HG02610 (cell line): ENCODE data around the gene CCT5.

ENCODE experiments used
- ATAC-seq: cut with Tn5 transposase; IDR thresholded peaks from one replicate; pipeline ENCODE4 v1.9.1; 2021; ENCODE audit warnings: mild to moderate bottlenecking, moderate library complexity; ENCODE audit not compliant: unreplicated experiment

CCT5 gene

GRCh38 chr5:10249948-10250805 is at the start of gene CCT5:
Gene CCT5 (plus strand): TSS chr5:10250280. CDS start chr5:10250341, 61 bp downstream.
- ATAC-seq: peak; percentile 79

DNA sequence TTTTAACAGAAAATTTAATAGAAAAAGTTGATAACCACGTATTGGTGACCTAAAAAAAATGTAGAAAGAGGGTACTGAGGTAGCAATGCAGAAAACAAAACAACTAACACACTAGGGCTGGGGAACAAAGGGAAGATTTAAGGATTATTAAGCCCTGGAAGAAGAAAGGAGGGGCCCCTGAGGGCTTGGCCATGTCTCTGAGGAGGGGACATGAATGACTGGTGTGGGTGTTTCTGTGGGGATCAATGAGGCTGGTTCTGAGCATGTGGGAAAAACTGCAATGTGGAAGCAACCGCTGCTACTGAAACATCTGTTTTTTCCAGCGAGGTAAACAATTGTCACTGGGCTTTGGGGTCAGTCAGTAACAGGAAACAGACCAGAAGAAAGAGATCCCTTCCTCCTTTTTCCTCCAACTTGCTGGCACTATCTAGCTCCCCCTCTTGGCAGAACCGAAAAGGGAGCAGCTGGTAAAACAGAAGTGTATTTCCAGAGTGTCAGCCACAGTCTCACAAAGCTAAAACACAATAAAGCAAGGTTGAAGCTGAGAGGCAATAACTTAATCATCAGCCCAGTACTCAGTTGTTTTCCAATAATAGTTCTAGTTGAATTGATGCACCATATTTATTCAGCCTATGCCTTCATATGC is 48.7 kb upstream of the CCT5 start:
- ATAC-seq: no peak

DNA sequence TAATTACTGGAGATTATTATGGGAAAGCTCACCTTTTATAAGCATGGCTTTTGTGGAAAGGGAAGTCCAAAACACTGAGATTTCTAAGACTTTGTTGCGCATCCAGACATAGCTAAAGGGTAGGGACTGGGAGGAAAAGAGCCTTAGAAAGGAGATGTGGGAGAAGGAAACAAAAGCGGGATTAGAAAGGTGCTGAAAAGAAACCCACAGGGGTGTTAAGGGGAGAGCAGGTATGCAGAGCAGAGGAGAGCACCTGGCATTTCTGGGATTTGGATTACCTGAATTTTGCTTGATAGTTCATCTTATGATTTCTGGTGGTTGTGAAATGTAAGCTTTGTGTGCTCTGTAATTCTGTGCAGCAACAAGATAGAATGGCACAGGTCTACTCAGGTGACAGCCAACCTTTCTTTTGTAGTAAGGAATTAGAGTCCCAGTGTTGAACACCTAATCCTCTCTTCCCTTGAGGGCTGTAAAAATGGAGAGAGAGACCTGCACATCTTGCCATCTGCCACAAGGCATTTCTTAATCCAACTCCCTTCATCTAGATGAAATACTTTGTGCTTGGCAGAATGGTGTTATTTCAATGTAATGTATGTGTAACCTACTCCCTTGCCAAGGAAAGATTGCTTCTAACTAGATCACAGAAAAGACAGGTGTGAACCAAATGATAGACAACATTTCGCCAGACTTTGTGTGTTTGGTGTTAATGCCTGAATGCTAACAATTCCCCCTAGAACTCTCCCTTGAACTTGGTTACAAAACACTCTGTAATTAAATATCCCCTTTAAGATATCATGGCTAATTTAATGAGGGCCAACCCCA is 47.8 kb upstream of the CCT5 start:
- ATAC-seq: no peak

- no peak for ATAC-seq
Observed at GRCh38 chr5:10209004-10209403, 41.1 kb upstream of the CCT5 start.

GRCh38 chr5:10213316-10213715 is 36.8 kb upstream of the CCT5 start:
- ATAC-seq: no peak

DNA sequence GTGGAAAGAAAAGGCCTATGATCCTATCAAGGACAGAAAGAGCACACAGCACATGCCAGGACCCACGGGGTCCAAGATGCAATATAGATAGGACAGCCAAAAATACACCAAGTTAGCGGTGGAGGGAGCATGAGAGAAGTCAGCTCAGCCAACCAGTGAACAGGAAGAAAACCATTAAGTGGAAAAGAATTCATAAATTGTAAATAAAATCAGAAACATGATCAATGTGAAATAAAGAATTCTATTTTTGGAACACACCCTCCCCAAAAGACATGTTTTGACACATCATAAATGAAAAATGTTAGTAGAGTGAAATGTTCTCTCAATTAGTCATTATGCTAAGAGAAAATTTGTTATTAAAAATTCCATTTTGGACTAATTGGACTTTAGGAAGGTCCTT is 36.0 kb upstream of the CCT5 start:
- no peak for ATAC-seq

GRCh38 chr5:10215366-10215765 is 34.7 kb upstream of the CCT5 start:
- no peak for ATAC-seq

DNA sequence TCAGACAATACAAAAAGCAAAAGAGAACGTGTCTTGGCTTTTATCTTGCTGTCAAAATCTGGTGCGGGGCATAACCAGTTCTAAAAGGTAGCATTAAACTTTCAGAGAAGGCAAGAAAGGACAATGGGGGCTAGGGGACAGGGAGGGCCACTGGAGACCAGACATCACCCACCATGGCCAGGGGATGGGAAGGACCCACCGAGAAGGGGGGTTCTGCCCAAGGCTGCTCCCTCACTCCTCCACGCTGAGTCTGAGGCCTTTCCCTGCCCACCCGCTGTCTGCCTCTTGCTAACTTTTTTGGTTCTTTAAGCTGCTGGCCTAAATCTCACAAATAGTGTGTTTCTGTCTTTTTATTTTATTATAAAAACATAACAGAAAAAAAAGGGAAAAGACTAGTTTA is 34.0 kb upstream of the CCT5 start:
- ATAC-seq: no peak

GRCh38 chr5:10218658-10219057 is 31.4 kb upstream of the CCT5 start:
- no peak for ATAC-seq

DNA sequence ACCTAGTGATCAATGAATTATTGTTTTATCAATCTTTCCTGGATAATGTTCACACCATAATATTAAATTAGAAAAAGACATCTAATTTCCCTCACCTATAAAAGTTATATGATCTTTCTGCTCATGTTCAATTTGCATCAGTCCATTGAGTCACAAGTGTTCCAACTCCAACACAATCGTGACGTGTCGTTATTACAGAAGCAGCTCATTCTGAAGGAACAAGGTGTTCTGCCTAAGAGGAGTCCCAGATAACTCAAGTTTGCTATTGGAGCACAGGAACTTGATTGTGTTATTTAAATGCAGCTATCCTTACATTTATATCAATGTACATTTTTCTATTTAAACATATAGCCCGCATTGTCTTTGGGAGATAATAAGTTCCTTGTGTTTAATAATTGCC is 31.0 kb upstream of the CCT5 start:
- ATAC-seq: no peak

DNA sequence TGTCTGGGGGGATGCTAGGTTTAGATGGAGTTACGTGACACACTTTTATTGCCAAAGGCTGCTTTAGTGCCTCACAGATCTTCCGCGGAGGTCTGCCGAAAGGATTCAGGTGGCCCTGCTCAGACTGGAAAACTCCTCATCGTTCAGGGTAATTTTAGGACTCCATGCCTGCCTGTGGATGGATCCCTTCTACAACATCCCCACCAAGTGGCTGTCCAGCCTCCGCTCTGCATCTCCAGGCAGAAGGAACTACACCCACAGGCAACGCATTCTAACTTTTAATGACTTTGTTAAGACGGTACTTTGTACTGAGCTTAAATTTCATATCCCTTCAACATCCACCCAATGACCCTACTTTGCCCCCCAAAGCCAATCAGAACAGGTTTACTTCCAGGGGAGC is 29.8 kb upstream of the CCT5 start:
- ATAC-seq: no peak

- ATAC-seq: no peak
Observed at GRCh38 chr5:10222326-10222725, 27.8 kb upstream of the CCT5 start.

DNA sequence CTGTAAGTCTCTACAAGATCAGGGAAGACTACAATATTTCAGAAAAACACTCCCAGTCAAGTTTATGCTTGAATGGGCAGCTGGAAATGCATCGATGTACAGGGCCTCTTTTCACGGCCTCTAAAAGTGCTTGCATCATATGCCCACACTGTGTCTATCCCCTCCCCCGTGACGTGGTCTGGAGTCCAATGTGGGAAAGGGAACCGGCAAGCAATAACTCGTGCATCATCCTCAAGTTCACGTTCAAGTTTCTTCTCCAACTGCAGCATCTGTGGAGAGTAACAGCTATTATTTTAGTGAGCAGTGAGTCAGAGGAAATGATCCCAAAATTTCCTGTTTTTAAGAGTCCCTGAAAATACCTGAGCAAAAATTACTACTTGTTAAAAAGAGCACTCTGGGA is 22.7 kb upstream of the CCT5 start:
- ATAC-seq: no peak

GRCh38 chr5:10228288-10228687 is 21.8 kb upstream of the CCT5 start:
- no peak for ATAC-seq

GRCh38 chr5:10229306-10230048 is 20.6 kb upstream of the CCT5 start:
- ATAC-seq: no peak

- no peak for ATAC-seq
Observed at GRCh38 chr5:10232386-10232785, 17.7 kb upstream of the CCT5 start.

DNA sequence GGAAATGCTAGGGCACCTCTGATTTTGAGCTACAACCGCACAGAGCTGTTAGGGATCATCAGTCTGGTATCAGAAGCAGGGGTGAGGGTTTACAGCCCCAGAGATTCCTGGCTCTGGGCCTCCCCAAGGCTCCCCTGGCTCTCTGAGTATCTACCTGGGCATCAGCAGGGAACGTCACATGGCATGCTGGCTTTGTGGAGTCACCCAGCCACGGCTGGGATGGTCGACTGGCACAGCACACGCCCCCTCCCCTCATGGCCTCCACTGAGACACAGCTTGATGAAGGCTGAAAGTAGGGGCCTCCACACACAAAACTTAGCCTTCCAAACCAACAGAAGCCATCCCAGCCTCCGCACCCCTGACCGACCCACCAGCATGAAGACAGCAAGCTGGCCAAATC is 17.1 kb upstream of the CCT5 start:
- ATAC-seq: no peak

- no peak for ATAC-seq
Observed at GRCh38 chr5:10233505-10233904, 16.6 kb upstream of the CCT5 start.

GRCh38 chr5:10235350-10235749 is 14.7 kb upstream of the CCT5 start:
- no peak for ATAC-seq

- peak; percentile 36 for ATAC-seq
Observed at GRCh38 chr5:10243660-10244240, 6.3 kb upstream of the CCT5 start.
